Effector memory CD4-positive, alpha-beta T cell (primary cell): ENCODE measurements around the gene PRR33.

Experiments used
- DNase-seq, 3 donors: peaks; one replicate each; pipeline ENCODE4 v3.0.0-alpha.2; 2020
- H3K27ac ChIP-seq: 2 replicates; pipeline ENCODE4 v1.7.0; 2013; ENCODE audit warnings: mild to moderate bottlenecking, low read length, moderate library complexity; ENCODE audit not compliant: insufficient read depth, poor library complexity, severe bottlenecking
- H3K27me3 ChIP-seq: replicated peaks from 2 replicates; pipeline ENCODE4 v1.7.0; 2013; ENCODE audit warnings: mild to moderate bottlenecking, low read length; ENCODE audit not compliant: insufficient read depth, control insufficient read depth, poor library complexity, severe bottlenecking
- H3K36me3 ChIP-seq: 2 replicates; pipeline ENCODE4 v1.7.0; 2013; ENCODE audit warnings: mild to moderate bottlenecking, low read length, moderate library complexity; ENCODE audit not compliant: control insufficient read depth, insufficient read depth
- H3K4me1 ChIP-seq: 2 replicates; pipeline ENCODE4 v1.7.0; 2013; ENCODE audit warnings: low read length, mild to moderate bottlenecking; ENCODE audit not compliant: control insufficient read depth, insufficient read depth, poor library complexity, severe bottlenecking
- H3K4me3 ChIP-seq: 2 replicates; pipeline ENCODE4 v1.7.0; 2013; ENCODE audit warnings: low read length, low read depth, mild to moderate bottlenecking; ENCODE audit not compliant: insufficient read depth, poor library complexity, severe bottlenecking
- H3K9me3 ChIP-seq: 2 replicates; pipeline ENCODE4 v1.7.0; 2013; ENCODE audit warnings: mild to moderate bottlenecking, low read length, moderate library complexity; ENCODE audit not compliant: control insufficient read depth

The PRR33 gene

DNA sequence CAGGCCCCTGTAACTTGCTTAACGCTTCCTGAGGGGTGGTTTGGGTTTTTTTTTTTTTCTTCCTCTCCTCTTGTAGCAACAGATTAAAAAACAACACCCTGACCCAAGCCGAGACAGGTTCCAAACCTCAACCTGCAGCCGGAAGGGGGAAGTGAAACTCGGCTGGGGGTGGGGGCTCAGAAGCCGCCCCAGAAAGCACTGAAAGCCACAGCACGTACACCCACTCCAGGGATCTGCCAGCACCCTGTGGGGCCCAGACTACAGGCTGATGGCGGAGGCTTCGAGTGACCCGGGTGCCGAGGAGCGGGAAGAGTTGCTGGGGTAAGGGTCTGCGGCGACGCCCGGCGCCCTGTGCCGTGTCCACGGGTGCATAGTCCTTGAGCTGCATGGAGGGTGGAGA lies 38.8 kb downstream of the PRR33 start, which contains the start of gene LSP1:
LSP1 (plus strand) TSS at position 208 of the 400 bp plus-strand sequence; CDS start at position 269, 61 bp downstream.
- DNase-seq = peak; percentile 64 to 79 (median 65)
- H3K27ac ChIP-seq = peak within 1 kb of the TSS; percentile 85
- H3K36me3 ChIP-seq = peaks cover 9% of the 10 kb centered on the region
- peak within 1 kb of the TSS; percentile 87 for H3K4me3 ChIP-seq
- peaks cover 70% of the 10 kb centered on the region for H3K4me1 ChIP-seq
- H3K9me3 ChIP-seq = no peaks in the 10 kb centered on the region
- H3K27me3 ChIP-seq = no peaks in the 10 kb centered on the region

DNA sequence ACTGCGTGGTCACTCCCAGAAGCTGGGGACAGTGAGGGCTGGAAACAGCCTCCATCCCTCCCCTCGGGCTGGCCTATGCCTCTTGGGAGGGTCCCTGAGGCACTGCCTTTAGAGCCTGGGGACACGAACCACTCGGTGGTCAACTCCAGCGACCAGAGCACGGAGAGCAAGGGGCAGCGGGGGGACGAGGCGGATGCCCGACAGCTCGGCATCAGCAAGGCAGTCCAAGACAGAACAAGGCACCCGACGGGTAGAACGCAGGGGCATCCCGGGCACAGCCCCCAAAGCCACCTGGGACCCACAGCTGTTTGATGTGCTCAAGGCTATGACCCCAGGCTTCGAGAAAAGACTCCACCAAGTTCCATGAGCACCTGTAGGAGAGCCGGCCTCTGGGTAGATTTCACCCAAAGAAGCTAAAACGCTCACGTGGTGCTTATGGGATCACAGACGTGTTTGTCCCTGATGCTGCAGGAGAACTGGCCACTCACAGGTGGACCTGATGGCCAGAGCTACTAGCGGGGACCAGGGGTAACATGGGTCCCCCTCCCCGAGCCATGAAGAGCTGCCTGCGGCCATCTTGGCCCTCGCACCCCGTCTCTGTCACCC lies 39.3 kb downstream of the PRR33 start:
- Histone ChIP-seq H3K27me3 (no peaks in the 10 kb centered on the region), H3K4me1 (peaks cover 66% of the 10 kb centered on the region), H3K27ac (peak overlapping the region; percentile 85), H3K4me3 (peak overlapping the region; percentile 87), H3K36me3 (peaks cover 9% of the 10 kb centered on the region), H3K9me3 (no peaks in the 10 kb centered on the region)
- no peak for DNase-seq

DNA sequence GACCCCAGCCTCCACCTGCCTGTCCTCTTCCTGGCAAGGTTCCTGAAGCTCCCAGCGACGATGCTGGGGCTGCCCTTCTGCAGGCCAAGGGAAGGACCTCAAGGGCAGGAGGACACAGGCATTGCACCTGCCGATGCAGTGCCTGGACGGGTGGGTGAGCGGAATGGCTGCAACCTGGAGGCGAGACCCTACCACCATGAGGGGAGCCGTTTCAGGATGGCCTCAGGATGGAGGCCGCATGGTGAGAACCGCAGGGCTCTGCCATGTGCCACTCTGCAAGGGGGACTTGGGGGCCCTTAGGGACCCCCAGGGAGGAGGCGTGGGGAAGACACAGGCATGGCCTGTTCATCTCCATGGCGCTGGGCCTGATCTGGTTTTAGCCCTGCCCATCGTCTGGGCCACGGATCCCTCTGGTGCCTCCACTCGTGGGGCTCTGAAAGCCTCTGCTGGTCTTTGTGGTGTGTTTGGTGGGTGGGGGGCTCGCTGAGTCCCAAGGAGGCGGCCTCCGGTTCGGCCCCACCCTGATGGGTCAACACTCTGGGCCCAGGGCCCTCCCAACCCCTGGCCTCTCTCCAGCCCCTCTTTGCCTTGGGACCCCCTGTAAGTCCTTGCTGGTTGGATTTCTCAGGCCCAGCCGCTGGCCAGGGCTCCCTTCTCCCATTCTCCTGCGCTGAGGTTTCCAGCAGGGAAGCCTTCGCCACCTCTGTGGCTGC lies 40.1 kb downstream of the PRR33 start:
- DNase-seq = no peak
- Histone ChIP-seq H3K27me3 (no peaks in the 10 kb centered on the region), H3K4me3 (peak overlapping the region; percentile 87), H3K27ac (peak overlapping the region; percentile 85), H3K9me3 (no peaks in the 10 kb centered on the region), H3K36me3 (peaks cover 7% of the 10 kb centered on the region), H3K4me1 (peaks cover 60% of the 10 kb centered on the region)

DNA sequence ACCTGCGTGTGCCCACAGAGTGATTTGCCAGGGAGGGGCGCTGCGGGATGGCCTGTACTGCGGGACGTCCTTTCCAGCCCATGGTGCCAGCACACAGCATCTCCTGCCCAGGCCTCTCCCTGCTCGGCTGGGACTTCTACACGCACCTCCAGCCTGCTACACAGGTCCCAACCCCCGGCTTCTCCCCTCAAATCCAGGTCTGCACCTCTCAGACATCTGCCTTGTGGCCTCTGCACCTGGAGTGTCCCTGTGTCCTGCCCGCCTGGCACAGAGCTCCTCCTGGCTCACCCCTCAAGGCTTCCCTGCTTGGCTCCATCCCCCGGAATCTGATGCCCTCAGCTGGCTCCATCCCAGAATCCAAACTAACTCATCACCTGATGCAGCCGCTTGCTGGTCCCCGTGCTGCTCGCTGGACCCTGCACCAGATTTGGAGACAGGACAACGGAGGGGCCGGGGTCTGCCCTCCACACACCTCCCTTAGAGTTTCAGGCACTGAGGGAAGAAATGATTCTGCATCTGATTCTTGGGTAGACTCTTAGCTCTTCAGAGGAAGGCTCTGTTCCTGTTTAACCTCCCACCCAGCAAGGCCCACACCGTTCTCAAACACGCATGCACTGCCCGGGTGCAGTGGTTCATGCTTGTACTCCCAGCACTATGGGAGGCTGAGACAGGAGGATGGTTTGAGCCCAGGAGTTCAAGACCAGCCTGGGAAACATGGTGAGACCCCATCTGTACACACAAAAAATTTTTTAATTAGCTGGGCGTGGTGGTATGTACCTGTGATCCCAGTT lies 42.9 kb downstream of the PRR33 start:
- no peaks in the 10 kb centered on the region for H3K27me3 ChIP-seq
- H3K4me1 ChIP-seq = peaks cover 64% of the 10 kb centered on the region
- no peak for DNase-seq
- no peak overlapping the region for H3K4me3 ChIP-seq
- H3K36me3 ChIP-seq = no peaks in the 10 kb centered on the region
- H3K9me3 ChIP-seq = no peaks in the 10 kb centered on the region
- H3K27ac ChIP-seq = peak overlapping the region; percentile 85

DNA sequence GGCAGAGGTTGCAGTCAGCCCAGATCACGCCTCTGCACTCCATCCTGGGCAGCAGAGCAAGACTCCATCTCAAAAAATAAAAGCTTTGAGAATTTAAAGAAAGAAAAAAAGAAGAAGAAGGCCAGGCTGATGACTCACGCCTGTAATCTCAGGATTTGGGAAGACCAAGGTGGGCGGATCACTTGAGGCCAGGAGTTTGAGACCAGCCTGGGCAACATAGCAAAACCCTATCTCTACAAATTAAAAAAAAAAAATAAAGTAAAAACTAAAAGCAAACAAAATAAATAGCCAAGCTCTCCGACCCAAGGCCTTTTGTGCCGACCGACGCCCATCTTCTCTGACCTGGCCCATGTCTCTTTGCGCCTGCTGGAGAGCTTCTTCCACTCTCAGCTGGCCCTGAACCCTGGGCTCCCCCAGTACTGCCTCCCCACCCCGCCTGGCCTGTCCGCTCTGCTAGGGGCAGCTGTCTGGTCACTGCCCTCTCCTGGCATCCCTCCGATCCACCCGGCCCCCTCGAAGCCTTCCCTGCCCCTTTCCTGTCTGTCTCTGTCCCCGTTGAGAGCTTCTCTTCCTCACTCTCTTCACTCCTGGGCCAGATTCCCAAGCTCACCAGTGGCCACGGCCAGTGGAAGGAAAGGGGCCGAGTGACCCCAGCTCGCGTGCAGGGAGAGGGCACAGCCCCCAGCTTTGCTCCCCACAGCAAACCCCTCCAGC lies 43.6 kb downstream of the PRR33 start:
- DNase-seq = no peak
- peaks cover 68% of the 10 kb centered on the region for H3K4me1 ChIP-seq
- no peaks in the 10 kb centered on the region for H3K36me3 ChIP-seq
- no peak overlapping the region for H3K4me3 ChIP-seq
- no peak overlapping the region for H3K27ac ChIP-seq
- no peaks in the 10 kb centered on the region for H3K27me3 ChIP-seq
- no peaks in the 10 kb centered on the region for H3K9me3 ChIP-seq

DNA sequence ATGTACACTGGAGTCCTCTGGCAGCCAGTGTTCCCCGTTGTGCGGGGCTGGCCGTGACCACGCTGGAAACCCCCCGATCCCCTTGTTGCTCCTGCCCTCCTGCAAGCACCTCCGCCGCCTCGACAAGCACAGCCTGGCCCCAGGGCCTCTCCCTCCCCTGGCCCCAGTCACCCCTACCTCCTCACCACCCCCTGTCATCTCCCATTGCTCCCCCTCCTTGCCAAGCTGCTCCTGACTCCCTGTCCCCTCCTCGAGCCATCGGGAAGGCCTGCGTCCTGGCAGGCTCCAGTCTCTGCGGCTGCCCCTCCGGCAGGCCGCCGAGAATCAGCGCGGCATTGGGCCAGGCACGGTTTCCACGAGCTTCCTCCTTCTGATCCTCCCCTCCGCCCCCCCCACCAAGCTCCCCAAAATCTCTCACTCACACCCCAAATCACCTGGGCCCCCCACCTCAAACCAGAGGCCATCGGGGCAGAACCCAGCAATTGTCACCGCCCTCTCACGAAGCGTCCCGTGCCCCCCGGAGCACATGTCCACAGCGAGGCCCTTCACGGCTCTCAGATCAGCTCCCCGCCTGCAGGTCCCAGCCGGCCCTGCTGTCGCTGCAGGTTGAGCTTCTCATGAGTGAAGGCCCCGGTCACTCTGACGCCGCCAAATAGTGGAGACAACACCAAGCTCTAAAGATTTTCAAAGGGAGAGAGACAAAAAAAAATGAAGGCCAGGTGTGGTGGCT lies 44.5 kb downstream of the PRR33 start:
- H3K27ac ChIP-seq = no peak overlapping the region
- H3K4me3 ChIP-seq = no peak overlapping the region
- H3K9me3 ChIP-seq = no peaks in the 10 kb centered on the region
- DNase-seq = no peak
- no peaks in the 10 kb centered on the region for H3K36me3 ChIP-seq
- H3K4me1 ChIP-seq = peaks cover 63% of the 10 kb centered on the region
- H3K27me3 ChIP-seq = no peaks in the 10 kb centered on the region

DNA sequence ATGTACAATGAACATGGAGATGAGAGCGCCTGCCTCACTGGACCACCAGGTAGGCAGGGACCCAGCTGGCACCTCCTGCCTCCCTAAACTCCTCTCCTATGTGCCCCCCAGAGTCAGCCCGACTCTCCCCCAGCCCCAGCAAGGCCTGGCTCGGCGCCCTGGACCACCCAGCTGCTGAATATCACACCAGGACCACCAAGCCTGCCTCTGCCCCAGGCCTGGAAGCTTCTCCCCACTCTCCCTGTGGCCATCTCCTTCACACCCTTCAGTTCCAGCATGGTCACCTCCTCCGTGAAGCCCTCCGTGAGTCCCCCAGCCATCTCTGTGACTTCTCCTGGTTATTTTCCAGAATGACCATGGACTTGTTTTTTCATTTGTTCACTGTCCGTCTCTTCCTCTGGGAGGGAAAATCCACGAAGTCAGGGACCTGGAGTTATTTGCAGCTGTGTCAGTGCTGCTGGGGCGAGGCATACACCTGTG lies 45.2 kb downstream of the PRR33 start:
- H3K27ac ChIP-seq = no peak overlapping the region

DNA sequence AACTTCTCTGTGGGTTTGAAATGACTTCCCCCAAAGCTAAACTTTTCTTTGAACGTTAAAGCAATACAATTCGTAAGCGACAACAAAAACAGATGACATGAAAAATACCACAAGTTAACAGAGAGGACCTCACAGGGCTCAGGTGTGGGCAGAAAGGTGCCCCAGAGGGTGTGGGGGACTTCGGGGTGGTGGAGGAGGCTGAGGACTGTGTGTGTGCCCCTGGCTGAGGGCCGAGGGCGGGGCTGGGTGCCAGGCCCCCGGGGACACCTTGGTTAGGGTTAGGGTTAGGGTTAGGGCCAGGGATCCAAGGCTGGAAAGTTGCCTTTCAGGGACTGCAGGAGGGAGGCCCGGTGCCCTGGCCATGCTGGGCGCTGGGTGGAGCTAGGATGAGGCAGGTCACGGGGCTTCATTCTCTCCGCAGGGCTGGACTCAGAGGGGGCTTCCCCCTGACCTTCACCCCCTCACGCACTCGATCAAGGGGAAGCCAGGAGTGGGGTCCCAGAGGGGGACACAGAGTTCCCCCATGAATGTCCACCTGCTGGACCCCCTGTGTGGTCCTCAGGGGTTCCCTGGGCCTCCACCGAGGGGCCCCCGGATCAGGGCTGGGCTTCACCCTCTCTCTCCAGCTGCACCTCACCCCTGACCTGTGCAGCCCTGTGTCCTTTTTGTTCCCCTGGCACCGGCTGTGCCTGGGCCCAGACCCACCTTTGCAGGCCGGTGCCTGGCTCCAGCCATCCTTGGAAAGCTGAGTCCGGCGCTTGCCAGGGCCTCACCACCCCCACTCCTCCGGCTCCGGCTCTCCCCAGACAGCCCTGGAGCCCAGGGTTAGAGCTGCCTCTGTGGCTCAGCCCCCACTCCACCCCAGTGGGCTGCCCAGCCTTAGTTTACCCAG lies 45.9 kb downstream of the PRR33 start:
- H3K36me3 ChIP-seq = no peaks in the 10 kb centered on the region
- H3K27ac ChIP-seq = peak overlapping the region; percentile 4
- DNase-seq = no peak
- no peaks in the 10 kb centered on the region for H3K27me3 ChIP-seq
- no peaks in the 10 kb centered on the region for H3K9me3 ChIP-seq
- peaks cover 51% of the 10 kb centered on the region for H3K4me1 ChIP-seq
- no peak overlapping the region for H3K4me3 ChIP-seq

More for the DNA sequence above, 45.2 kb downstream of the PRR33 start:
- Histone ChIP-seq H3K4me1 (peaks cover 56% of the 10 kb centered on the region), H3K9me3 (no peaks in the 10 kb centered on the region), H3K36me3 (no peaks in the 10 kb centered on the region), H3K27me3 (no peaks in the 10 kb centered on the region), H3K4me3 (no peak overlapping the region)
- no peak for DNase-seq
